HepG2 (cell line): ENCODE measurements around the gene C1QTNF6. TPM values are rescaled to one million over a fixed set of nuclear protein-coding genes. Genes with fewer than 3 reads are reported as not detected.
A peak's percentile ranks its signal among the peaks of the same experiment; 100 is the strongest.

ENCODE experiments used
- ATAC-seq: fragments of 200-7000 bp; cut with Tn5 transposase; 3 replicates; pipeline ENCODE4 v1.9.1; 2020; ENCODE audit warnings: mild to moderate bottlenecking, moderate library complexity
- BruUV-seq: library from RNA; stranded (reverse); fragments of 400-500 nt; replicated peaks from 2 replicates; lab custom pipeline; 2021; lab: Mats Ljungman, UMichigan
- CTCF ChIA-PET: fragments of 300-600 bp; formaldehyde crosslinking; extraction: SDS; loops from one replicate; lab custom pipeline; 2021; ENCODE audit warnings: low total read pairs, inconsistent platforms, low intra/inter-chr PET ratio; lab: Yijun Ruan, JAX
- POLR2A ChIA-PET: fragments of 350-600 bp; sonication (Branson Sonifier 250); formaldehyde crosslinking; loops from one replicate; lab custom pipeline; 2020; ENCODE audit warnings: antibody characterized with exemption, inconsistent platforms; lab: Yijun Ruan, JAX
- DNase-seq: peaks from one replicate; pipeline ENCODE4 v3.0.0-alpha.2; 2015; ENCODE audit warnings: low spot score
- FAIRE-seq: peaks from 3 replicates; lab custom pipeline; 2011; peaks lifted over from hg19 to GRCh38; lab: Jason Lieb, UNC
- H2AFZ ChIP-seq: one replicate; pipeline ENCODE4 v1.6.1; 2011; ENCODE audit warnings: low read length, inconsistent platforms
- H3K27ac ChIP-seq: fragments of 300-600 bp; 3 replicates; pipeline ENCODE4 v1.8.0; 2011; ENCODE audit warnings: mixed run types, mild to moderate bottlenecking, mixed read lengths, low read length, inconsistent platforms; ENCODE audit not compliant: insufficient read depth; ENCODE audit errors: extremely low read length
- H3K27me3 ChIP-seq, 2 experiments: fragments of 200-600 bp in 1 of 2; 2 replicates in 1 of 2; 3 replicates in 1 of 2; pipeline versions ENCODE4 v1.6.0 to v1.8.0; 2011; ENCODE audit warnings: low read length in 2 of 2, mild to moderate bottlenecking in 2 of 2, moderate library complexity in 2 of 2, inconsistent platforms in 1 of 2; ENCODE audit not compliant: insufficient read depth in 2 of 2, control insufficient read depth in 1 of 2
- H3K36me3 ChIP-seq, 2 experiments: fragments of 200-600 bp in 1 of 2; replicated peaks in 1 of 2; 2 replicates in 1 of 2; 3 replicates in 1 of 2; pipeline versions ENCODE4 v1.5.1 to v1.8.0; 2011; ENCODE audit warnings: low read length in 2 of 2, inconsistent platforms in 1 of 2; ENCODE audit not compliant: insufficient read depth in 2 of 2, control insufficient read depth in 1 of 2
- H3K4me1 ChIP-seq: 2 replicates; pipeline ENCODE4 v1.5.1; 2012; ENCODE audit warnings: low read length, inconsistent platforms; ENCODE audit not compliant: insufficient read depth
- H3K4me2 ChIP-seq: 2 replicates; pipeline ENCODE4 v1.6.0; 2011; ENCODE audit warnings: low read depth, low read length, inconsistent platforms
- H3K4me3 ChIP-seq, 3 experiments: fragments of 200-600 bp in 1 of 3; sonication (generic), shearing (Covaris generic) in 1 of 3; replicated peaks in 1 of 3; 2 replicates each; pipeline ENCODE4 v1.5.1; 2011 to 2016; ENCODE audit warnings: low read length in 3 of 3, inconsistent platforms in 2 of 3, low read depth in 2 of 3, mild to moderate bottlenecking in 2 of 3, control low read depth in 1 of 3, mixed read lengths in 1 of 3; ENCODE audit not compliant: insufficient read depth in 1 of 3
- H3K79me2 ChIP-seq: one replicate; pipeline ENCODE4 v1.6.1; 2011; ENCODE audit warnings: low read length, inconsistent platforms; ENCODE audit not compliant: insufficient read depth
- H3K9ac ChIP-seq: 2 replicates; pipeline ENCODE4 v1.6.0; 2011; ENCODE audit warnings: mild to moderate bottlenecking, low read depth, low read length, inconsistent platforms; ENCODE audit not compliant: insufficient read depth
- H3K9me3 ChIP-seq: 2 replicates; pipeline ENCODE4 v1.5.1; 2012; ENCODE audit warnings: mild to moderate bottlenecking, low read length
- H4K20me1 ChIP-seq: 2 replicates; pipeline ENCODE4 v1.6.0; 2011; ENCODE audit warnings: inconsistent platforms, mild to moderate bottlenecking, low read length, moderate library complexity; ENCODE audit not compliant: insufficient read depth
- DBP ChIP-seq: sonication (generic); formaldehyde crosslinking; IDR thresholded peaks from 2 replicates; pipeline ENCODE4 v1.4.0; 2020; ENCODE audit warnings: missing genetic modification reagents; ENCODE audit errors: not compliant biosample characterization
- HDAC1 ChIP-seq: sonication (generic); formaldehyde crosslinking; IDR thresholded peaks from 2 replicates; pipeline ENCODE4 v1.5.1; 2020; ENCODE audit warnings: mild to moderate bottlenecking, missing genetic modification reagents
- KAT8 ChIP-seq: IDR thresholded peaks from 2 replicates; pipeline ENCODE4 v1.6.1; 2016; ENCODE audit warnings: missing genetic modification reagents, missing compliant biosample characterization
- ZNF256 ChIP-seq: sonication (generic); formaldehyde crosslinking; conservative IDR thresholded peaks from 2 replicates; pipeline ENCODE4 v1.4.0; 2020; ENCODE audit warnings: missing genetic modification reagents
- ZNF280B ChIP-seq: sonication (generic); formaldehyde crosslinking; IDR thresholded peaks from 2 replicates; pipeline ENCODE4 v1.5.0; 2020; ENCODE audit warnings: missing genetic modification reagents, mild to moderate bottlenecking, borderline replicate concordance
- ZNF414 ChIP-seq: sonication (generic); formaldehyde crosslinking; IDR thresholded peaks from 2 replicates; pipeline ENCODE4 v1.5.0; 2020; ENCODE audit warnings: missing genetic modification reagents
- ZNF629 ChIP-seq: sonication (generic); formaldehyde crosslinking; conservative IDR thresholded peaks from 2 replicates; pipeline ENCODE4 v1.5.0; 2020; ENCODE audit warnings: missing genetic modification reagents
- ZNF790 ChIP-seq: sonication (generic); formaldehyde crosslinking; IDR thresholded peaks from 2 replicates; pipeline ENCODE4 v1.8.0; 2022; ENCODE audit warnings: missing genetic modification reagents, mild to moderate bottlenecking, borderline replicate concordance
- ZSCAN25 ChIP-seq: sonication (generic); formaldehyde crosslinking; IDR thresholded peaks from 2 replicates; pipeline ENCODE4 v1.8.0; 2022; ENCODE audit warnings: mild to moderate bottlenecking, missing genetic modification reagents
- WGBS: methylation state at CpG from one replicate; pipeline ENCODE4 v1.1.6; 2017; ENCODE audit warnings: low lambda C conversion rate; 5-methylcytosine and 5-hydroxymethylcytosine counted together
- in situ Hi-C: cut with HindIII; loops from 2 replicates; pipeline ENCODE4 v1.10.0; 2017; ENCODE audit warnings: low pct_unique_long_range_greater_than_20kb; ENCODE audit not compliant: extremely low pct_ligation_motif_present
- intact Hi-C: fragments of 100-400 bp; cut with micrococcal nuclease; formaldehyde crosslinking; loops from one replicate; pipeline ENCODE4 v1.10.0; 2022; ENCODE audit not compliant: unreplicated experiment
- polyA plus RNA-seq, 8 experiments: library from polyadenylated mRNA; depleted of rRNA in 3 of 8; stranded (reverse) in 7 of 8; unstranded in 1 of 8; fragments of >200 nt; fragmentation: Illumina TruSeq in 4 of 8; extraction: Trizol in 4 of 8; gene quantifications; 2 replicates each; pipeline versions ENCODE4 v1.2.1 to v1.2.3, GENCODE V29; 2011 to 2016; ENCODE audit warnings: low read depth in 4 of 8, missing spikeins in 1 of 8, mixed read lengths in 1 of 8; ENCODE audit not compliant: insufficient read depth in 1 of 8
- total RNA-seq, 5 experiments: library from RNA; depleted of rRNA; stranded (reverse); fragments of >200 nt; fragmentation: Illumina TruSeq; extraction: Trizol; gene quantifications; 2 replicates each; pipeline ENCODE4 v1.2.3, GENCODE V29; 2016; ENCODE audit warnings: low read depth in 1 of 5

C1QTNF6 gene
- total and polyA plus RNA-seq, 2 of the 13 experiments (the other 11 are each of a cell fraction or from before 2014, with no cell fraction given), result 2.7 to 6.9 TPM

GRCh38 chr22:37232140-37232998 is 44.3 kb upstream of the C1QTNF6 start:
- in situ Hi-C loops, result no loop called here

GRCh38 chr22:37231406-37232139 is 43.5 kb upstream of the C1QTNF6 start:
- no peak for DNase-seq
- no peak overlapping the region for H3K4me3 ChIP-seq
- 50% methylated on average over 19 of the region's 21 CpGs for WGBS
- no TSS peak for BruUV-seq
- intact Hi-C loops (no loop called here), in situ Hi-C loops (no loop called here)
- H3K27ac ChIP-seq, result no peak overlapping the region
- peaks cover 22% of the 10 kb centered on the region for H3K4me1 ChIP-seq
- H4K20me1 ChIP-seq, result no peaks in the 10 kb centered on the region
- no peak overlapping the region for H3K4me2 ChIP-seq
- no peaks in the 10 kb centered on the region; a peak in 1 of 5 replicates for H3K36me3 ChIP-seq
- no peaks in the 10 kb centered on the region for H3K9me3 ChIP-seq
- FAIRE-seq, result no peak
- ATAC-seq, result no peak
- H3K27me3 ChIP-seq, result peaks cover 4 to 5% of the 10 kb centered on the region in 2 experiments; a peak in 3 of 5 replicates
- POLR2A ChIA-PET, result no interaction called here
- CTCF ChIA-PET, result no interaction called here
- no peaks in the 10 kb centered on the region for H3K79me2 ChIP-seq
- TF ChIP-seq DBP (no peak), ZNF790 (CRISPR knock-in tag) (no peak), ZNF414 (CRISPR knock-in tag) (no peak), HDAC1 (CRISPR knock-in tag) (0 out of 2 replicates have a peak, but pooled peaks have one; percentile 6), ZSCAN25 (CRISPR knock-in tag) (no peak), ZNF280B (CRISPR knock-in tag) (0 out of 2 replicates have a peak, but pooled peaks have one; percentile 2), ZNF256 (CRISPR knock-in tag) (no peak)
- H2AFZ ChIP-seq, result no peak overlapping the region
- no peak overlapping the region for H3K9ac ChIP-seq

More at GRCh38 chr22:37232140-37232998, 44.3 kb upstream of the C1QTNF6 start:
- intact Hi-C loops, result no loop called here
- Histone ChIP-seq H3K27me3 (peaks cover 5 to 6% of the 10 kb centered on the region in 2 experiments; a peak in 3 of 5 replicates), H3K4me1 (peaks cover 22% of the 10 kb centered on the region), H3K79me2 (no peaks in the 10 kb centered on the region), H3K27ac (no peak overlapping the region), H3K9me3 (no peaks in the 10 kb centered on the region), H3K9ac (no peak overlapping the region), H3K4me3 (no peak overlapping the region), H3K4me2 (no peak overlapping the region), H2AFZ (no peak overlapping the region), H4K20me1 (no peaks in the 10 kb centered on the region), H3K36me3 (no peaks in the 10 kb centered on the region; a peak in 1 of 5 replicates)
- POLR2A ChIA-PET, result no interaction called here
- DNase-seq, result no peak
- WGBS, result 64% methylated on average over 12 of the region's 15 CpGs
- TF ChIP-seq KAT8 (CRISPR knock-in tag), result no peak
- peak; percentile 83 for TF ChIP-seq ZNF629 (CRISPR knock-in tag)
- CTCF ChIA-PET, result no interaction called here
- no peak for ATAC-seq
- no TSS peak for BruUV-seq
- no peak for FAIRE-seq
